ENCODE data around the gene EXOC6B.
"Not testable (repeated sequence)": the region's sequence is repeated elsewhere in the genome, so short reads cannot be mapped to it uniquely, and the experiment has no call there.

The EXOC6B gene

DNA sequence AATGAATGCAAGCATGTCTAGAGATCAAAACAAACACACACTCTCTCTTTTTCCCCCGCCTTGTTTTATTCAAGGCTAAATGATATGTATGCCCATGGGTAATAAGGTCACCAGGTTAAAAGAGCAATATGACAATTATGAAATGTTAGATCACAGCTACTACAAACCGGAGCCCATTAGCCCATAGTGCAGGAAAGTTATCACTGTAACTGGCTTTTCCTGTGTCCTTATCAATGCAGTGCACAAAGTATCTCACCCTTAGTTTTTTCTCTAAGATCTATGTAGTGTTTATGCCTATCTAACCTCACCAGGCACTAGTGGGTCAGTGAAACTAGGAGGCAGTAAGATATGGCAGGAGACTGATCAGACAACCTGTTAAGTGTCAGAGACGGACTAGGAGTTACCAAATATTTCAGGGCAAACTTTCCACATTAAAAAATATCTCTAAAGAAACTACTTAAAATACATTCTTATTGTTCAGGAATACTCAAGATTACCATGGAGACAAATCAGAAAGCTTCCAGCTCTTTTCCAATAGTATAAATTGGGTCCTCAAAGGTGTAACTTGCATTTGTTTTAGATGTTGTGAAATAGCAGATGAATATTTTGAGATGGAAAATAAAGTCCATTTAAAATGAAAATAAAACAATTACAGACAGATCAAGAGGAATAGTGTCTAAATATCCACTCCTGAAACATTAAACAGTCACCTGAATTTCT, 282.2 kb downstream of the EXOC6B start:
- no peaks in the 10 kb centered on the region for H3K9me3 ChIP-seq (ENCODE audit: control insufficient read depth, low read length)
- 85 to 92% methylated on average over 2 to 3 of the region's 3 CpGs for WGBS, 2 experiments
- H3K4me3 ChIP-seq (ENCODE audit: insufficient read depth, low read depth, low read length): no peak overlapping the region
- no peaks in the 10 kb centered on the region for H3K36me3 ChIP-seq (ENCODE audit: control insufficient read depth, insufficient read depth, low read length)
- H3K27ac ChIP-seq (ENCODE audit: insufficient read depth, low read depth, low read length, poor library complexity, severe bottlenecking): no peak overlapping the region
- peaks cover 8% of the 10 kb centered on the region for H3K4me1 ChIP-seq (ENCODE audit: control insufficient read depth, insufficient read depth, low read length)
- H3K27me3 ChIP-seq (ENCODE audit: control insufficient read depth, insufficient read depth, low read length, poor library complexity, severe bottlenecking): no peaks in the 10 kb centered on the region

DNA sequence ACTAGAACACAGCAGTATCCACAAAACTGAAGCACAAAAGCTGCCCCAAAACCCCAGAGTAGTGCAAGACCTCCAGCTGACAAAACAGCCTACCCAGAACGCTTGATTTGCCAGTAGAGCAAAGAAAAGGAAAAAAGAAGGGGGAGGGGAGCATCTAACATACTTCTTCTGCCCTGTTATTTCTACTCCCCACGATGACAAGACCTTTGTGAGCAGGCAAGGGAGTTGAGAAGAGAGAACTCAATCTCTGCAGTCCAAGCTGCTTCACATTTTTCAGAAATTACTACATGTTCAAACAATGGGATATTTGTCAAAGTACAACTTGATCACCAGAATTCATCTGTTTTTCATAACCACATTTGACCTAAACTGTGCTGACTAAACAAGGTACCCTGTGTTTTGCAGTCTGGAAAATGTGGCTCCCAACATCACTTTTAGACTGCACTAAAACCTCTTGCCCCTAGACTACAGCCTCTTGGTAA, 286.7 kb downstream of the EXOC6B start:
- Histone ChIP-seq H3K36me3 (ENCODE audit: control insufficient read depth, insufficient read depth, low read length) (no peaks in the 10 kb centered on the region), H3K4me3 (ENCODE audit: insufficient read depth, low read depth, low read length) (no peak overlapping the region), H3K27ac (ENCODE audit: insufficient read depth, low read depth, low read length, poor library complexity, severe bottlenecking) (peak overlapping the region; percentile 60), H3K9me3 (ENCODE audit: control insufficient read depth, low read length) (no peaks in the 10 kb centered on the region), H3K4me1 (ENCODE audit: control insufficient read depth, insufficient read depth, low read length) (peaks cover 8% of the 10 kb centered on the region), H3K27me3 (ENCODE audit: control insufficient read depth, insufficient read depth, low read length, poor library complexity, severe bottlenecking) (no peaks in the 10 kb centered on the region)
- WGBS, 2 experiments: 13 to 33% methylated on average over 2 of the region's 2 CpGs

DNA sequence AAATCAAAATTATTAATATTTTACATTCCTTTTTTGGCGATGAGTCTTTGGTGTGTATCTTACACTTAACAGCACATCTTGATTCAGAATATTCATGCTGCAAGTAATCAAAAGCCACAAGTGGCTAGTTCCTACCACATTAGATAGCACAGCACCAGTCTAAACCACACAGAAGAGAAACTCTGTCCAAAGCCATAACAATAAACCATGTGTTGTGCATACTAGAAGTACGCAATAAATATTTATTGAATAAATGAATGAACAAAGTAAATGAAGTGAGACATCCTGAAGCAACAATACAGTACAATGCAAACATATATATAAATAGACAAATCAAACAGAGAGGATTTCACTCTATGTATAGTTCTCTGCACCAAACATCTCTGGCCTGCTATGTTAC, 287.3 kb downstream of the EXOC6B start:
- no peaks in the 10 kb centered on the region for H3K9me3 ChIP-seq (ENCODE audit: control insufficient read depth, low read length)
- no peak overlapping the region for H3K4me3 ChIP-seq (ENCODE audit: insufficient read depth, low read depth, low read length)
- peaks cover 8% of the 10 kb centered on the region for H3K4me1 ChIP-seq (ENCODE audit: control insufficient read depth, insufficient read depth, low read length)
- peak overlapping the region; percentile 60 for H3K27ac ChIP-seq (ENCODE audit: insufficient read depth, low read depth, low read length, poor library complexity, severe bottlenecking)
- no peaks in the 10 kb centered on the region for H3K36me3 ChIP-seq (ENCODE audit: control insufficient read depth, insufficient read depth, low read length)
- H3K27me3 ChIP-seq (ENCODE audit: control insufficient read depth, insufficient read depth, low read length, poor library complexity, severe bottlenecking): no peaks in the 10 kb centered on the region
- WGBS, 2 experiments: 100% methylated on average over 1 to 2 of the region's 2 CpGs

DNA sequence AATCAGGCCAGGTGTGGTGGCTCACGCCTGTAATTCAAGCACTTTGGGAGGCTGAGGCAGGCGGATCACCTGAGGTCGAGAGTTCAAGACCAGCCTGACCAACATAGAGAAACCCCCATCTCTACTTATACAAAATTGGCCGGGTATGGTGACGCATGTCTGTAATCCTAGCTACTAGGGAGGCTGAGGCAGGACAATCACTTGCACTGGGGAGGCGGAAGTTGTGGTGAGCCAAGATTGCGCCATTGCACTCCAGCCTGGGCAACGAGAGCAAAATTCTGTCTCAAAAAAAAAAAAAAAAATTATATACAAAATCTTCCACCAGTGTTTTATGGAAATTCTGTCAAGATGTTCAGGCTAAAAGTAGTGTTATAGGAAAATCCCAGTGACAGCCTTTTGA, 290.2 kb downstream of the EXOC6B start:
- 94 to 95% methylated on average over 7 of the region's 8 CpGs for WGBS, 2 experiments
- not testable (repeated sequence) for H3K4me3 ChIP-seq (ENCODE audit: insufficient read depth, low read depth, low read length); H3K9me3 ChIP-seq (ENCODE audit: control insufficient read depth, low read length); H3K27me3 ChIP-seq (ENCODE audit: control insufficient read depth, insufficient read depth, low read length, poor library complexity, severe bottlenecking); H3K27ac ChIP-seq (ENCODE audit: insufficient read depth, low read depth, low read length, poor library complexity, severe bottlenecking); H3K4me1 ChIP-seq (ENCODE audit: control insufficient read depth, insufficient read depth, low read length); H3K36me3 ChIP-seq (ENCODE audit: control insufficient read depth, insufficient read depth, low read length)

DNA sequence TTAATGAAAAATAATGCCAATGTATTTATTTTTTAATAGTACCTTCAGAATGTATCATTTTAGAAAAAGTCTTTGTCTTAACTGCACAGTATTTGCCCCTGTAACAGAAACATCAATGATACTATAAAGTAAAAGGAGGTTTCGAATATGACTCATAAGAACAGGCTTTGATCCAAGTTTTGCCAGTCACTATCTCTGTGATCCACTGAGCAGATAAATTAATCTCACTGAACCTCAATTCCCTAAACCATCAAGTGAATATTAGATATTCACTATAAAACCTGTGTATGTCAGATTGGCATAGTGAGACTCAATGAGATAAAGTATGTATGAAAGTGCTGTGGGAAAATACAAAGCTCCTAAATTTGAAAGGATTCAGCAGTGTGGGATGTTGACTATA, 292.1 kb downstream of the EXOC6B start:
- Histone ChIP-seq H3K9me3 (ENCODE audit: control insufficient read depth, low read length) (no peaks in the 10 kb centered on the region), H3K4me3 (ENCODE audit: insufficient read depth, low read depth, low read length) (no peak overlapping the region), H3K36me3 (ENCODE audit: control insufficient read depth, insufficient read depth, low read length) (no peaks in the 10 kb centered on the region), H3K4me1 (ENCODE audit: control insufficient read depth, insufficient read depth, low read length) (peaks cover 1% of the 10 kb centered on the region), H3K27me3 (ENCODE audit: control insufficient read depth, insufficient read depth, low read length, poor library complexity, severe bottlenecking) (no peaks in the 10 kb centered on the region), H3K27ac (ENCODE audit: insufficient read depth, low read depth, low read length, poor library complexity, severe bottlenecking) (no peak overlapping the region)
- 100% methylated on average over 1 of the region's 1 CpG for WGBS, 2 experiments

DNA sequence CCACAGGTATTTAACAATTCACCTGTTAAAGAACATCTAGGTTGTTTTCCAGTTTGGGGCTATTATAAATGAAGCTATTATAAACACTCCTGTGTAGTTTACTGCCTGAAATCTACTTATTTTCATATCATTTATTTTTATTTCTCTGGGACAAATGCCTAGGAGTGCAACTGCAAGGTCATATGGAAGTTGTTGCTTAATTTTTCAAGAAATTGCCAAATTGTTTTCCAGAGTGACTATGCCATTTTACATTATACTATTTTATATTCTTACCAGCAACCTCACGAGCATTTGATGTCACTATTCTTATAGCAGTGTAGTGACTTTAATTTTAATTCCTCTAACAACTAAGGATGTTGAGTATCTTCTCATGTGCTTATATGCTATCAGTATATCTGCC, 298.4 kb downstream of the EXOC6B start:
- H3K4me3 ChIP-seq (ENCODE audit: insufficient read depth, low read depth, low read length): no peak overlapping the region
- H3K27ac ChIP-seq (ENCODE audit: insufficient read depth, low read depth, low read length, poor library complexity, severe bottlenecking): no peak overlapping the region
- H3K36me3 ChIP-seq (ENCODE audit: control insufficient read depth, insufficient read depth, low read length): no peaks in the 10 kb centered on the region
- no peaks in the 10 kb centered on the region for H3K27me3 ChIP-seq (ENCODE audit: control insufficient read depth, insufficient read depth, low read length, poor library complexity, severe bottlenecking)
- H3K4me1 ChIP-seq (ENCODE audit: control insufficient read depth, insufficient read depth, low read length): no peaks in the 10 kb centered on the region
- WGBS, 2 experiments: no CpG with 5 or more reads among the region's 1 CpG
- no peaks in the 10 kb centered on the region for H3K9me3 ChIP-seq (ENCODE audit: control insufficient read depth, low read length)

DNA sequence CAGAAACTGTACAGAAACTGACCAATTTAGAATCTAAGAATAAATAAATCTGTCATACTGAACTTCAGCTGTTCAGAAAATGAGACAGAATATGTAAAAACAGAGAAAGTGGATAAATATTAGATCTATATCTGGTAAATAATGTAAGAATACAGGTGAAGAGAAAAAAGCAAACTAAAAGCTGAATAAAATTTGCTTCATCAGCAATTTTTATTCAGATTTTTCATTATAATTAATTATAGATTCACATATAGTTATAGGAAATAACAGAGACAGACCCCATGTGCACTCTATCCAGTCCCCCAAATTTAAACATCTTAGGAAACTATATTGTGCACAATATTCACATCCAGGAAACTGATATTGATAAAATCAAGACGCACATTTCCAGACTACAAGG, 299.2 kb downstream of the EXOC6B start:
- Histone ChIP-seq H3K27me3 (ENCODE audit: control insufficient read depth, insufficient read depth, low read length, poor library complexity, severe bottlenecking) (no peaks in the 10 kb centered on the region), H3K4me3 (ENCODE audit: insufficient read depth, low read depth, low read length) (no peak overlapping the region), H3K36me3 (ENCODE audit: control insufficient read depth, insufficient read depth, low read length) (no peaks in the 10 kb centered on the region), H3K4me1 (ENCODE audit: control insufficient read depth, insufficient read depth, low read length) (no peaks in the 10 kb centered on the region), H3K27ac (ENCODE audit: insufficient read depth, low read depth, low read length, poor library complexity, severe bottlenecking) (no peak overlapping the region), H3K9me3 (ENCODE audit: control insufficient read depth, low read length) (no peaks in the 10 kb centered on the region)
- WGBS, 2 experiments: 94 to 97% methylated on average over 1 of the region's 1 CpG

DNA sequence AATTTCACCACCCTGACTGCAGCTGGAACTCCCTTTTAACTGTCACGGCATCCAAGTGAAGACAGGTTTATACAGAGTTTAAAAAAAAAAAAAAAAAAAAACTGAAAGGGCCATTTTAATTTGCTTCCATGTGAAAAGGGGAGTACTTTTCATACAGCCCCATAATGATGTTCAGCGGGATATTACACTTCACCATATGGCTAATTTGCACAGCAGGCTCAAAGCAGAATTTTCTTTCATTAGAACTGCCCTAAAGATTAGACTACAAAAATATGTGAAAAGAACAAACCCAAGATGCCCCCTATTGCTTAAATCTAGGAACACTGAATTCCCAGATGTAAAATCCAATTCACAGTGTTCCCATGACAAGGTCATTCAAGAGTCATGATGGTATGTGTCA, 301.8 kb downstream of the EXOC6B start:
- Histone ChIP-seq H3K9me3 (ENCODE audit: control insufficient read depth, low read length) (no peaks in the 10 kb centered on the region), H3K4me1 (ENCODE audit: control insufficient read depth, insufficient read depth, low read length) (no peaks in the 10 kb centered on the region), H3K36me3 (ENCODE audit: control insufficient read depth, insufficient read depth, low read length) (no peaks in the 10 kb centered on the region), H3K4me3 (ENCODE audit: insufficient read depth, low read depth, low read length) (no peak overlapping the region), H3K27ac (ENCODE audit: insufficient read depth, low read depth, low read length, poor library complexity, severe bottlenecking) (no peak overlapping the region), H3K27me3 (ENCODE audit: control insufficient read depth, insufficient read depth, low read length, poor library complexity, severe bottlenecking) (no peaks in the 10 kb centered on the region)
- 91 to 100% methylated on average over 2 of the region's 2 CpGs for WGBS, 2 experiments

DNA sequence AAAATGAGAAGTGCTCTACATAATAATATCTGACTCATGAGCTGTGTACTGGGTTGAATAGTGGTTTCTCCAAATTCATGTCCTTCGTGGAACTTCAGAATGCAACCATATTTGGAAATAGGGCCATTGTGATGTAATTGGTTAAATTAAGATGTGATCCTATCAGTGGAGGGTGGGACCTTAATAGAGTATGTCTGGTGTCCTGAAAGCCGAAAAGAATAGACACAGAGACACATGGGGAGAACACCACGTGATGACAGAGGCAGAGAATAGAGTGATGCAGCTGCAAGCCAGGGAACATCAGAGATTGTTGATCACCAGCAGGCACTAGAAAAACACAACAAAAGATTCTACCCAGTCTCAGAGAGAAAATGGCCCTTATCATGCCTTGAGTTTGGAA, 310.1 kb downstream of the EXOC6B start:
- H3K4me1 ChIP-seq (ENCODE audit: control insufficient read depth, insufficient read depth, low read length): no peaks in the 10 kb centered on the region
- H3K27me3 ChIP-seq (ENCODE audit: control insufficient read depth, insufficient read depth, low read length, poor library complexity, severe bottlenecking): no peaks in the 10 kb centered on the region
- no peaks in the 10 kb centered on the region for H3K9me3 ChIP-seq (ENCODE audit: control insufficient read depth, low read length)
- no peak overlapping the region for H3K27ac ChIP-seq (ENCODE audit: insufficient read depth, low read depth, low read length, poor library complexity, severe bottlenecking)
- no peak overlapping the region for H3K4me3 ChIP-seq (ENCODE audit: insufficient read depth, low read depth, low read length)
- no peaks in the 10 kb centered on the region for H3K36me3 ChIP-seq (ENCODE audit: control insufficient read depth, insufficient read depth, low read length)
- WGBS, 2 experiments: 75 to 86% methylated on average over 3 of the region's 3 CpGs

DNA sequence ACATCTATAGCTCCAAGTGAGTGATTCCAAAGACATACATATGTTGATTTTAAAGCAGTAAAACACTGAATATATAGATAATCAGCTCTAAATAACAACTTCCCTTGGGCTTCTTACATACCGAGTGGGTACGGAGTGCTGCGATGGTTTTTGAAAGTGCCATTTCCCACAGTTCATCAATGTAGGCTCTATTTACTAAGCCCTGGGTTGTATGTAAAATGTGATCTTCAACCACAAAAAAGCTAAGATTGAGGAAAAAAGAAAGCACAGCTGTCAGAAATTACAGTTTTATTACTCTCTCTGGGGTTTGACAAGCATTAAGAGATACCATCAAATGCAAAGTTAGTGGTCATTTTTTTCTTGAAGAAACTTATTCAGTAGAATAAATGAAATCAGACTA, 312.8 kb downstream of the EXOC6B start:
- Histone ChIP-seq H3K4me3 (ENCODE audit: insufficient read depth, low read depth, low read length) (no peak overlapping the region), H3K9me3 (ENCODE audit: control insufficient read depth, low read length) (no peaks in the 10 kb centered on the region), H3K27me3 (ENCODE audit: control insufficient read depth, insufficient read depth, low read length, poor library complexity, severe bottlenecking) (no peaks in the 10 kb centered on the region), H3K4me1 (ENCODE audit: control insufficient read depth, insufficient read depth, low read length) (no peaks in the 10 kb centered on the region), H3K36me3 (ENCODE audit: control insufficient read depth, insufficient read depth, low read length) (no peaks in the 10 kb centered on the region), H3K27ac (ENCODE audit: insufficient read depth, low read depth, low read length, poor library complexity, severe bottlenecking) (no peak overlapping the region)
- 97 to 100% methylated on average over 2 to 3 of the region's 3 CpGs for WGBS, 2 experiments

Data from ectodermal cell (in vitro differentiated cells).